Spleen (tissue), 11 donors: ENCODE results near the gene KLC1. TPM values are rescaled to one million over a fixed set of nuclear protein-coding genes. Genes with fewer than 3 reads are reported as not detected.

Experiments
- DNase-seq: peaks from one replicate; pipeline ENCODE4 v3.0.0-alpha.2; 2020
- H3K27ac ChIP-seq, 8 donors: fragments of 200-600 bp; sonication (generic) in 7 of 8; 1 replicate in 4 of 8; 2 replicates in 4 of 8; pipeline versions ENCODE4 v1.5.0 to v1.8.0; 2016 to 2021; ENCODE audit warnings: inconsistent platforms in 4 of 8, mild to moderate bottlenecking in 4 of 8, moderate library complexity in 1 of 8
- H3K27me3 ChIP-seq, 7 donors: fragments of 200-600 bp; sonication (generic) in 6 of 7; replicated peaks in 1 of 7; 1 replicate in 4 of 7; 2 replicates in 3 of 7; pipeline versions ENCODE4 v1.5.0 to v1.8.0; 2016 to 2021; ENCODE audit warnings: inconsistent platforms in 3 of 7, mild to moderate bottlenecking in 1 of 7
- H3K36me3 ChIP-seq, 6 donors: fragments of 200-600 bp; sonication (generic) in 5 of 6; 1 replicate in 4 of 6; 2 replicates in 2 of 6; pipeline versions ENCODE4 v1.5.0 to v1.8.0; 2016 to 2021; ENCODE audit warnings: inconsistent platforms in 2 of 6
- H3K4me1 ChIP-seq, 6 donors: fragments of 200-600 bp; sonication (generic) in 5 of 6; 1 replicate in 3 of 6; 2 replicates in 3 of 6; pipeline versions ENCODE4 v1.5.0 to v1.8.0; 2016 to 2021; ENCODE audit warnings: inconsistent platforms in 3 of 6
- H3K4me3 ChIP-seq, 8 donors: fragments of 200-600 bp; sonication (generic) in 7 of 8; 1 replicate in 4 of 8; 2 replicates in 4 of 8; pipeline versions ENCODE4 v1.5.0 to v1.8.0; 2016 to 2021; ENCODE audit warnings: inconsistent platforms in 4 of 8, mild to moderate bottlenecking in 4 of 8, moderate library complexity in 2 of 8
- H3K9me3 ChIP-seq, 8 donors: fragments of 200-600 bp; sonication (generic) in 7 of 8; 1 replicate in 4 of 8; 2 replicates in 4 of 8; pipeline versions ENCODE4 v1.5.0 to v1.8.0; 2016 to 2021; ENCODE audit warnings: inconsistent platforms in 4 of 8
- CTCF ChIP-seq, 11 experiments: fragments of 200-600 bp in 7 of 11; fragments of 450-650 bp in 4 of 11; sonication (generic) in 4 of 11; IDR thresholded peaks in 8 of 11; conservative IDR thresholded peaks in 3 of 11; 1 replicate in 7 of 11; 2 replicates in 4 of 11; pipeline versions ENCODE4 v1.4.0 to v1.8.0; 2016 to 2021; ENCODE audit warnings: antibody characterized with exemption in 11 of 11, inconsistent platforms in 4 of 11, mild to moderate bottlenecking in 1 of 11
- POLR2A ChIP-seq, 3 donors: fragments of 450-650 bp; IDR thresholded peaks; one replicate each; pipeline ENCODE4 v1.5.1; 2017; ENCODE audit warnings: antibody characterized with exemption in 3 of 3, mild to moderate bottlenecking in 1 of 3
- POLR2AphosphoS5 ChIP-seq, 3 donors: sonication (generic); formaldehyde crosslinking; IDR thresholded peaks; one replicate each; pipeline ENCODE4 v1.5.1; 2017; ENCODE audit warnings: antibody characterized with exemption in 3 of 3
- WGBS, 5 donors: extraction: QIAGEN DNeasy Blood & Tissue Kit in 3 of 5; methylation state at CpG; one replicate each; pipeline versions ENCODE4 v1.1.5 to v1.1.7; 2013 to 2018; 5-methylcytosine and 5-hydroxymethylcytosine counted together
- intact Hi-C: fragments of 100-400 bp; cut with DNase I; formaldehyde crosslinking; loops from one replicate; pipeline ENCODE4 v1.15.0; 2023; ENCODE audit warnings: low total_unique reads
- polyA plus RNA-seq, 3 donors: library from polyadenylated mRNA; stranded (reverse); fragments of 200-250 nt; gene quantifications; one replicate each; pipeline ENCODE4 v1.2.1, GENCODE V29; 2013
- total RNA-seq, 7 donors: library from RNA; depleted of rRNA in 3 of 7; stranded (reverse); fragments of >200 nt in 3 of 7; fragmentation: NEBNext Ultra II Directional in 4 of 7; extraction: Animal tissue kit (Norgen Biotek cat#: 25700) in 4 of 7; gene quantifications; one replicate each; pipeline versions ENCODE4 v1.1.0 to v1.2.1, GENCODE V29; 2016 to 2021
- donor health status: healthy with polysubstance abuse.
- donor health status: DM: no; HTN: no; CAD: no; lungs with moderate emphysema.
- donor health status: DM: no; HTN: no; CAD: no.
- donor health status: Bipolar disorder and iron deficiency.
- donor health status: healthy.
- donor health status: DM: no; HTN: no; CAD: no.
- donor health status: DM: yes; HTN: yes; CAD: no.

KLC1 gene
- total and polyA plus RNA-seq, 10 donors = 54.1 to 333 (median 226) TPM

- TF ChIP-seq POLR2AphosphoS5 (IDR thresholded peaks at IDR 0.05) = peak in 2 of 3 donors; percentile 10 to 15
- TF ChIP-seq POLR2A (IDR thresholded peaks at IDR 0.05) = no peak
- WGBS, 5 donors = 87 to 94% (median 93%) methylated on average over 21 to 23 of the region's 23 CpGs
- Histone ChIP-seq H3K36me3 (peaks cover 0 to 99% (median 62%) of the 10 kb centered on the region in 6 donors), H3K9me3 (no peaks in the 10 kb centered on the region), H3K27ac (peak overlapping the region in 4 of 8 donors; percentile 9 to 54 (median 33)), H3K27me3 (no peaks in the 10 kb centered on the region), H3K4me1 (peaks cover 0 to 39% (median 18%) of the 10 kb centered on the region in 6 donors), H3K4me3 (no peak overlapping the region)
- intact Hi-C loops = no loop called here
- peak; percentile 62 for DNase-seq
Measured at GRCh38 chr14:103734081-103734888, 105.3 kb downstream of the KLC1 start.

- Histone ChIP-seq H3K4me1 (peaks cover 0 to 32% (median 15%) of the 10 kb centered on the region in 6 donors), H3K27ac (peak overlapping the region in 5 of 8 donors; percentile 9 to 54 (median 30)), H3K4me3 (no peak overlapping the region), H3K9me3 (no peaks in the 10 kb centered on the region), H3K36me3 (peaks cover 0 to 99% (median 61%) of the 10 kb centered on the region in 6 donors), H3K27me3 (no peaks in the 10 kb centered on the region)
- 65 to 73% (median 69%) methylated on average over 9 to 12 of the region's 12 CpGs for WGBS, 5 donors
- TF ChIP-seq CTCF (IDR thresholded peaks at IDR 0.05 in 8 of 11, conservative IDR thresholded peaks at IDR 0.05 in 3 of 11) = no peak
- TF ChIP-seq POLR2AphosphoS5 (IDR thresholded peaks at IDR 0.05) = peak in 2 of 3 donors; percentile 43 to 47
- peak; percentile 74 for DNase-seq
- intact Hi-C loops = no loop called here
Measured at GRCh38 chr14:103735022-103735421, 106.0 kb downstream of the KLC1 start.

- WGBS, 5 donors = 30 to 81% (median 66%) methylated on average over 3 to 7 of the region's 7 CpGs
- H3K27me3 ChIP-seq = no peaks in the 10 kb centered on the region
- H3K4me1 ChIP-seq = peaks cover 0 to 28% (median 12%) of the 10 kb centered on the region in 6 donors
- DNase-seq = peak; percentile 56
- peaks cover 0 to 99% (median 57%) of the 10 kb centered on the region in 6 donors for H3K36me3 ChIP-seq
- no peaks in the 10 kb centered on the region for H3K9me3 ChIP-seq
- H3K27ac ChIP-seq = peak overlapping the region in 5 of 8 donors; percentile 9 to 54 (median 30)
- no peak overlapping the region for H3K4me3 ChIP-seq
- intact Hi-C loops = no loop called here
- TF ChIP-seq CTCF (IDR thresholded peaks at IDR 0.05 in 8 of 11, conservative IDR thresholded peaks at IDR 0.05 in 3 of 11) (no peak), POLR2AphosphoS5 (IDR thresholded peaks at IDR 0.05) (no peak)
Measured at GRCh38 chr14:103735439-103735814, 106.4 kb downstream of the KLC1 start.

- intact Hi-C loops = no loop called here
- DNase-seq = peak; percentile 65
- TF ChIP-seq CTCF (IDR thresholded peaks at IDR 0.05 in 8 of 11, conservative IDR thresholded peaks at IDR 0.05 in 3 of 11) (no peak), POLR2A (IDR thresholded peaks at IDR 0.05) (no peak), POLR2AphosphoS5 (IDR thresholded peaks at IDR 0.05) (no peak)
- Histone ChIP-seq H3K27ac (peak overlapping the region in 5 of 8 donors; percentile 21 to 54 (median 29)), H3K4me3 (no peak overlapping the region), H3K9me3 (no peaks in the 10 kb centered on the region), H3K4me1 (peaks cover 0 to 28% (median 13%) of the 10 kb centered on the region in 6 donors), H3K36me3 (peaks cover 0 to 96% (median 57%) of the 10 kb centered on the region in 6 donors), H3K27me3 (no peaks in the 10 kb centered on the region)
- 89 to 94% (median 90%) methylated on average over 16 to 22 of the region's 22 CpGs for WGBS, 5 donors
Measured at GRCh38 chr14:103735815-103736545, 107.0 kb downstream of the KLC1 start.
